DND-41 (cell line): ENCODE results near the gene MCRS1.

Source experiments
- ATAC-seq: fragments of 200-7000 bp; cut with Tn5 transposase; 3 replicates; pipeline ENCODE4 v1.9.1; 2021; ENCODE audit warnings: low read depth; ENCODE audit not compliant: insufficient read depth
- DNase-seq: peaks from one replicate; pipeline ENCODE4 v3.0.0-alpha.2; 2020
- H2AFZ ChIP-seq: 2 replicates; pipeline ENCODE4 v1.6.0; 2012; ENCODE audit warnings: low read depth, low read length
- H3K27ac ChIP-seq: 2 replicates; pipeline ENCODE4 v1.5.1; 2012; ENCODE audit warnings: low read length, inconsistent platforms
- H3K27me3 ChIP-seq: fragments of 200-600 bp; sonication (generic); 2 replicates; pipeline ENCODE4 v1.6.0; 2012; ENCODE audit warnings: low read length, mild to moderate bottlenecking, inconsistent platforms; ENCODE audit not compliant: insufficient read depth, poor library complexity
- H3K36me3 ChIP-seq: 2 replicates; pipeline ENCODE4 v1.5.1; 2012; ENCODE audit warnings: low read length, inconsistent platforms; ENCODE audit not compliant: insufficient read depth
- H3K4me1 ChIP-seq: 2 replicates; pipeline ENCODE4 v1.5.1; 2012; ENCODE audit warnings: mild to moderate bottlenecking, low read length; ENCODE audit not compliant: insufficient read depth
- H3K4me2 ChIP-seq: 2 replicates; pipeline ENCODE4 v1.6.0; 2012; ENCODE audit warnings: mild to moderate bottlenecking, moderate library complexity, low read length, inconsistent platforms; ENCODE audit not compliant: insufficient read depth
- H3K4me3 ChIP-seq, 2 experiments: fragments of 200-600 bp in 1 of 2; shearing (Covaris generic) in 1 of 2; 2 replicates each; pipeline ENCODE4 v1.5.1; 2012 to 2016; ENCODE audit warnings: inconsistent platforms in 2 of 2, low read length in 2 of 2, mild to moderate bottlenecking in 2 of 2, low read depth in 1 of 2, moderate library complexity in 1 of 2
- H3K79me2 ChIP-seq: 2 replicates; pipeline ENCODE4 v1.6.0; 2012; ENCODE audit warnings: low read length, inconsistent platforms; ENCODE audit not compliant: insufficient read depth
- H3K9ac ChIP-seq: 2 replicates; pipeline ENCODE4 v1.6.0; 2012; ENCODE audit warnings: low read depth, mild to moderate bottlenecking, inconsistent platforms, low read length, moderate library complexity
- H3K9me3 ChIP-seq: 2 replicates; pipeline ENCODE4 v1.5.1; 2012; ENCODE audit warnings: low read length, moderate library complexity, mild to moderate bottlenecking, inconsistent platforms; ENCODE audit not compliant: insufficient read depth, severe bottlenecking
- H4K20me1 ChIP-seq: 2 replicates; pipeline ENCODE4 v1.6.0; 2012; ENCODE audit warnings: low read length; ENCODE audit not compliant: insufficient read depth
- EZH2 ChIP-seq: IDR thresholded peaks from 3 replicates; pipeline ENCODE4 v1.6.1; 2012; ENCODE audit warnings: borderline replicate concordance, low read depth, mild to moderate bottlenecking, moderate library complexity, low read length, inconsistent platforms; ENCODE audit not compliant: severe bottlenecking
- TF ChIP-seq, protein P1 (sequence below): IDR thresholded peaks from 2 replicates; pipeline ENCODE4 v1.5.1; 2012; ENCODE audit warnings: borderline replicate concordance, low read length, moderate library complexity, mild to moderate bottlenecking; ENCODE audit not compliant: poor library complexity, severe bottlenecking; ENCODE audit errors: extremely low read depth

Gene MCRS1

DNA sequence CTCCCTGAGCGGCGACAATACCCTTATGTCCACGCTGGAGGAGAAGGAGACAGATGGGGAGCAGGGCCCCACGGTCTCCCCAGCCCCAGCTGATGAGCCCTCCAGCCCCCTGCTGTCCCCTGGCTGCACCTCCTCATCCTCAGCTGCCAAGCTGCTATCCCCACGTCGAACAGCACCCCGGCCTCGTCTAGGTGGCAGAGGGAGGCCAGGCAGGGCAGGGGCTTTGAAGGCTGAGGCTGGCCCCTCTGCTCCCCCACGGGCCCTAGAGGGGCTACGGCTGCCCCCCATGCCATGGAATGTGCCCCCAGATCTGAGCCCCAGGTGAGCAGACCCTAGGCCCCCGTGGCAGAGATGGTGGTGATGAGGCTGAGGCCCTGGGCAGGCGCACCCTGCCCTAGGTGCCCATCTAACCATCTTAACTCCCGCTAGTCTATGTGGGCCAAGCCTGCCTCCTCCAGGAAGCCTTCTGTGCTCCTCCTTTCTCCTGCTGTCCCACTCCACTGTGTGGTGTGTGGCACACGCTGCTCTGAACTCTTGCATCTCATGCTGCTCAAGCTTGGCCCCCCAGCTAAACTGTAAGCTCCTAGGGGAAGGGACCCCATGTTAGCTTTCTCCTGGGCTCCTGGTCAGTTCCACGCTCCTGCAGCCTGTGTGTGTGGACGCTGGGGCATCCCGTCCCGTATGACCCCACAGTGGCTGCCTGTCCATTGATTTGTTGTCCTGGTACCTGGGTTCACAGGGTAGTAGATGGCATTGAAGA, 12.1 kb downstream of the MCRS1 start:
- Histone ChIP-seq H3K4me1 (no peaks in the 10 kb centered on the region), H3K27me3 (peaks cover 3% of the 10 kb centered on the region)

DNA sequence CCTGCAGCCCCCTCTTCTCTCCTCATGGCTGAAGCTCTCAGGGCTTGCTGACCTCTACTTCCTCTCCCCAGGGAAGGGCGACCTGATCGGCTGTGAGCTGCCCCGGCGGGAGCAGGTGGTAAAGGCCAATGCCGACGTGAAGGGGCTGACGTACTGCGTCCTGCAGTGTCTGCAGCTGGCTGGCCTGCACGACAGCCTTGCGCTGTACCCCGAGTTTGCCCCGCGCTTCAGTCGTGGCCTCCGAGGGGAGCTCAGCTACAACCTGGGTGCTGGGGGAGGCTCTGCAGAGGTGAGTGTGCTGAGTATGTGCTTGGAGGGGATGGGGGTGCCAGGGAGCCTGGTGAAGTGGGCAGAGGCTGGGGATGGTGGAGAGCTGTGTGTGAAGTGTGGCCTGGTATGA, 13.7 kb downstream of the MCRS1 start:
- Histone ChIP-seq H3K4me1 (no peaks in the 10 kb centered on the region), H3K79me2 (no peaks in the 10 kb centered on the region), H3K9ac (no peak overlapping the region), H3K36me3 (peaks cover 26% of the 10 kb centered on the region), H3K9me3 (no peaks in the 10 kb centered on the region), H2AFZ (no peak overlapping the region), H3K27me3 (peaks cover 3% of the 10 kb centered on the region), H3K4me2 (no peak overlapping the region), H4K20me1 (0 out of 2 replicates have a peak, but pooled peaks cover 3% of the 10 kb centered on the region), H3K27ac (no peak overlapping the region), H3K4me3 (no peak overlapping the region)
- no peak for ATAC-seq
- no peak for DNase-seq
- TF ChIP-seq, protein P1, sequence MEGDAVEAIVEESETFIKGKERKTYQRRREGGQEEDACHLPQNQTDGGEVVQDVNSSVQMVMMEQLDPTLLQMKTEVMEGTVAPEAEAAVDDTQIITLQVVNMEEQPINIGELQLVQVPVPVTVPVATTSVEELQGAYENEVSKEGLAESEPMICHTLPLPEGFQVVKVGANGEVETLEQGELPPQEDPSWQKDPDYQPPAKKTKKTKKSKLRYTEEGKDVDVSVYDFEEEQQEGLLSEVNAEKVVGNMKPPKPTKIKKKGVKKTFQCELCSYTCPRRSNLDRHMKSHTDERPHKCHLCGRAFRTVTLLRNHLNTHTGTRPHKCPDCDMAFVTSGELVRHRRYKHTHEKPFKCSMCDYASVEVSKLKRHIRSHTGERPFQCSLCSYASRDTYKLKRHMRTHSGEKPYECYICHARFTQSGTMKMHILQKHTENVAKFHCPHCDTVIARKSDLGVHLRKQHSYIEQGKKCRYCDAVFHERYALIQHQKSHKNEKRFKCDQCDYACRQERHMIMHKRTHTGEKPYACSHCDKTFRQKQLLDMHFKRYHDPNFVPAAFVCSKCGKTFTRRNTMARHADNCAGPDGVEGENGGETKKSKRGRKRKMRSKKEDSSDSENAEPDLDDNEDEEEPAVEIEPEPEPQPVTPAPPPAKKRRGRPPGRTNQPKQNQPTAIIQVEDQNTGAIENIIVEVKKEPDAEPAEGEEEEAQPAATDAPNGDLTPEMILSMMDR: no peak
- no peak for TF ChIP-seq EZH2

More for the DNA sequence above, 12.1 kb downstream of the MCRS1 start:
- DNase-seq (no peak), ATAC-seq (0 out of 3 replicates have a peak, but pooled peaks have one; percentile 20)
- Histone ChIP-seq H3K4me2 (no peak overlapping the region), H2AFZ (no peak overlapping the region), H3K9ac (no peak overlapping the region), H3K4me3 (no peak overlapping the region), H3K36me3 (peaks cover 41% of the 10 kb centered on the region), H3K27ac (no peak overlapping the region), H4K20me1 (0 out of 2 replicates have a peak, but pooled peaks cover 3% of the 10 kb centered on the region), H3K79me2 (no peaks in the 10 kb centered on the region), H3K9me3 (no peaks in the 10 kb centered on the region)
- no peak for TF ChIP-seq EZH2
- TF ChIP-seq, protein P1: no peak

DNA sequence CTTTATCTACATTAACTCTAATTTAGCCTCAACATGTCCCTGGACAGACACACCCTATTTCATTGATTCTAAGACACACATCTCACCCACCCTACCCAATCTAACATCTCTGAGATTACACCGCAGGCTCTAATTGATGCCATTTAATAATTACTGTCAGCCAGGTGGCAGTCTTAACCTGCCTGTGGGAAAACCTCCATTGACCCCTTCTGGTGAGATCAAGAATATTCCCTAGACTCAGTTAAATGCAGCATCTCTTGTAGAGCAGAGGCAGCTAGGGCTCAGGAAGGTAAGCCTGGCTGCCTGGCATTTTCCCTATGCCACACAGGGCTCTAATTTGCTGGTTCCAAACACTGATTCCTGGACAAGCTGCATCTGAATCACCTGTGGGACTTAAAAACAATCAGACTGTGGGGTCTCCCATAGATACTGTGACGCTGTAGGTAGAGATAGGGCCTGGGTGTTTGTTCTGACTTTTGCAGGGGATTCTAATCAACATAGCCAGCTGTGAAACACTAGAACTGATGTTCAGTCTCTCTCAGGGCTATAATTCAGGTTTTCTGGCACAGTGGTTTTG, 14.3 kb downstream of the MCRS1 start:
- H4K20me1 ChIP-seq: 0 out of 2 replicates have a peak, but pooled peaks cover 3% of the 10 kb centered on the region
- ATAC-seq (peak; percentile 62), DNase-seq (no peak)

More for the DNA sequence above, 14.3 kb downstream of the MCRS1 start:
- H3K79me2 ChIP-seq: no peaks in the 10 kb centered on the region
- H3K4me2 ChIP-seq: no peak overlapping the region
- H3K4me3 ChIP-seq: no peak overlapping the region
- peaks cover 3% of the 10 kb centered on the region for H3K27me3 ChIP-seq
- H3K27ac ChIP-seq: no peak overlapping the region
- H3K9me3 ChIP-seq: no peaks in the 10 kb centered on the region
- no peak for TF ChIP-seq EZH2
- TF ChIP-seq, protein P1: peak; percentile 63
- H3K9ac ChIP-seq: no peak overlapping the region
- no peaks in the 10 kb centered on the region for H3K4me1 ChIP-seq
- H2AFZ ChIP-seq: no peak overlapping the region
- peaks cover 19% of the 10 kb centered on the region for H3K36me3 ChIP-seq
